Stimulated activated CD4-positive, alpha-beta T cell treated with anti-CD3 and anti-CD28 coated beads, Interleukin-15, amount 100 ng/mL, for 24 hours (primary cell): Measurements from ENCODE around the gene MTA1.
A peak's percentile ranks its signal among the peaks of the same experiment; 100 is the strongest.

Source experiments
- DNase-seq: peaks from one replicate; pipeline ENCODE4 v3.0.0-alpha.2; 2020

The MTA1 gene

GRCh38 chr14:105387530-105387922 lies 32.1 kb upstream of the MTA1 start:
- no peak for DNase-seq

- no peak for DNase-seq
Measured at GRCh38 chr14:105388110-105388951, 31.3 kb upstream of the MTA1 start.

- DNase-seq = no peak
Measured at GRCh38 chr14:105388976-105389375, 30.7 kb upstream of the MTA1 start.

GRCh38 chr14:105389534-105389933 lies 30.1 kb upstream of the MTA1 start:
- no peak for DNase-seq

DNA sequence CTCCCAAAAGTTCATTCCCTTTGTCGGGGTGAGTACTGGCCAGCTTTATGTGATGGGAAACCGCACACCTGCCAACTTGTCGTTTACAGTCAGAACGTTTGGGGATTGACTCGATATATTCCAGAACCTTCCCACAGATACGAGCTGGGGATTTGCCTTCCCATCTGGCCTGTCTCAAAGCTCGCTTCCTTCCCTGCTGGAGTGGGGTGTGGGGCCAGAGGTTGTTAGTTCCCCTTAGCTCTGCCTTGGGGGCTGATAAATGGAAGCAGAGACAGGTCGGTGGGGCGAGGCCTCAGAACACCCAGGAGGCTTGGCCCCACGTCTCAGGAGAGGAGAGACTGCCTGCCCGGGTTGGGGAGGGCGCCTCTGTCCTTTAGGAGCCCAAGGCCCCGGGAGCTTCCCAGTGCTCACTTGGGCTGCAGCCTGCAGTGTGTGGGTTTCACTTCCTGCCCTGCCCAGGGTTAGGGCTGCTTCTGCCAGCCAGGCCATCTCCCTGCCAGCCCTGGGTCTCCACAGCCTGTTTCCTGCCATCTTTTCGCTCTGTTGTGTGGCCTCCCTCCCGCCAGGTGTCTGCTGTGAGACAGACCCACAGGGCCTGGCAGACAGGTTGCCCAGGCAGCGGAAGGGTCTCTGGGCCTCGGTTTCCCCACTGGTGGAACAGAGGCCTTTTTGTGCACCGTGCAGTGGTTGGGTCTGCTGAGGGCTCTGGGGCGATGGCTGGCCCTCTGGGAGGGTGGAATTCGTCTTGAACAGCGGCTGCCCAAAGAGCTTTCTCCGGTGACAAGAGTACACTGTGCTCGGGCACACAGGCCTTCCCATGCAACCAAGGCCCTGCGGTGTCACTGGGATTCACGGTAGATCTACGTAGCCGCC lies 29.4 kb upstream of the MTA1 start:
- DNase-seq = no peak

DNA sequence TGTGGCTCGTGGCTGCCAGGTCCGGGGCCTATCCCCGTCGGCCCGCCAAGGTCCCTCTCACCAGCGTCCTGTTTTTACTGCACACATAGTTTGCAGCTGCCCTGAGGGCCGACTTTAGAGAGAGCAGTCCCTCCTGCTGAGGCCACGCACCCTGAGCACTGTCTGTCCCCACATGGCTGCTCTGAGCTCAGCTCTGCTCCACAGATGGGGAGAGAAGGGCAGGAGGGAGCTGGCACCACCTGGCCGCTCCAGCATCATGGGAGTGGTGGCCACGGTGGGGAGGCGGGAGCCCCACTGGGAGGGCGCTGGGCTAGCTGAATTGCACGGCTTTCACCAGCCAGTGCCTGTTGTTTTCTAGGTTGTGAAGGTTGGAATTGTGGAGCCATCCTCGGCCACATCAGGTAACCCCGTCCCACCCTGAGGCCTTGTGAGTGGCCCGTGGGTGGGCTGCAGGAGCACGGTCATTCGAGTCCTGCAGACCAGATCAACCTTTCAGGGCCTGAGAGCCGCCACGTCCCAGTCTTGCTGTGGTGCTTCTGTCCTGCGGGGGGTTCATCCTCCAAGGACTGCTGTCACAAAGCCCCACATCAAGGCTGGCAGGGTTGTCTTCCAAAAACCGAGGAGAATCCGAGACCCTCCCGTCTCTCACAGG lies 28.7 kb upstream of the MTA1 start:
- DNase-seq = no peak

DNA sequence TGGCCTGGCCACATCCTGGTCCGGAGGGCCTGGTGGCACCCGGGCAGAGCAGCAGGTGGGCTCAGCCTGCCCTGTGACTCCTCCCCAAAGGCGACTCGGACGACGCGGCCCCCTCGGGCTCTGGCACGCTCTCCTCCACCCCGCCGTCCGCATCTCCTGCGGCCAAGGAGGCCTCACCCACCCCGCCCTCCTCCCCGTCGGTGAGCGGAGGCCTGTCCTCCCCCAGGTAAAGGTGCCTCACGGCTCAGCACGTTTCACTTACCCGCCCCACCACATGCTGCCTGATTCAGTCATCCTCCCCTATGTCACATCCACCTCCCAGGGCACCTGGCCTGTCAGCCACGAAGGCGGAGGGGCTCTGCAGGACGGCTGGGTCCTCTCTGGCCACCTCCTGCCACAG lies 28.1 kb upstream of the MTA1 start:
- no peak for DNase-seq

- no peak for DNase-seq
Measured at GRCh38 chr14:105392131-105393090, 27.2 kb upstream of the MTA1 start.

- DNase-seq = no peak
Measured at GRCh38 chr14:105393151-105393550, 26.5 kb upstream of the MTA1 start.

- no peak for DNase-seq
Measured at GRCh38 chr14:105394714-105395537, 24.7 kb upstream of the MTA1 start.

DNA sequence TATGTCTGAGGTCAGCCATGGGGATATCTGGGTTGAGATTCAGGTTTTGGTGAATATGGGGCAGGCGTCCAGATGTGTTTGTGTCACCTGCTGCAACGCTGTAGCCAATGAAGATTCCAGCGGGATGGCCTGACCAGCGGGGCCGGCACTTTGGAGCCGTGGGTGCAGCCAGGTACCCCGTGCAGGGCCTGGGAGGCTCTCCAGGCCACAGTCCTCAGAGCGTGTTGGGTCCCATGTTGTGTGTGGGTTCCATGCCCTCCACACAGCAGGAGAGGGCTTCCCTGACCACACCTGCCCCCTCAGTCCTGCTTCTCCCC lies 24.1 kb upstream of the MTA1 start:
- no peak for DNase-seq

DNA sequence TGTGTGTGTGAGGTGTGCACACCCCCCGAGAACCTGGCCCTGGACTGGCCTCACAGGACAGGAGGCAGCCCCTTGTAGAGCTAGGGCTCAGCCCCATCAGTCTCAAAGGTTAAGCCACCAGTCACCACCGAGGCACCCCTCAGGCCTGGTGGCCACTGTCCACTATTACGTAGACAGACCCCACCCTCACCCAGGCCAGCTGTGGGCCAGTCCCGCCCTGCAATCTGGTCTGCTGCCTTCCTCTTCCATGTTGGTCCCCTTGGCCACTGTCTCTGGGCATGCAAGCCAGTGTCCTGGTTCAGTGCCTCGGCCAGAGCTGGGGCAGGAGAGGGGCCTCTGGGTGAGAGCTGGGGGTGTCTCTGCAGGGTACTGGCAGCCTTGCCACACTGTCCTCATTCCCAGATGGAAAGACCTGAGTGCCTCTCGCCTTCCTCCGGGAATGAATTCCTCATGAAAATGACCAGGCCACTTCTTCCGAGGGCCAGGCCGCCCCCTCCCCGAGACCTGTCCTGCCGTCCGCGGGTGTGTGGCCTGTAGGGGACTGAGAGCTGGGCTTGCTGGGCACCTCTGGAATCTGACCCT lies 22.2 kb upstream of the MTA1 start:
- DNase-seq = no peak

DNA sequence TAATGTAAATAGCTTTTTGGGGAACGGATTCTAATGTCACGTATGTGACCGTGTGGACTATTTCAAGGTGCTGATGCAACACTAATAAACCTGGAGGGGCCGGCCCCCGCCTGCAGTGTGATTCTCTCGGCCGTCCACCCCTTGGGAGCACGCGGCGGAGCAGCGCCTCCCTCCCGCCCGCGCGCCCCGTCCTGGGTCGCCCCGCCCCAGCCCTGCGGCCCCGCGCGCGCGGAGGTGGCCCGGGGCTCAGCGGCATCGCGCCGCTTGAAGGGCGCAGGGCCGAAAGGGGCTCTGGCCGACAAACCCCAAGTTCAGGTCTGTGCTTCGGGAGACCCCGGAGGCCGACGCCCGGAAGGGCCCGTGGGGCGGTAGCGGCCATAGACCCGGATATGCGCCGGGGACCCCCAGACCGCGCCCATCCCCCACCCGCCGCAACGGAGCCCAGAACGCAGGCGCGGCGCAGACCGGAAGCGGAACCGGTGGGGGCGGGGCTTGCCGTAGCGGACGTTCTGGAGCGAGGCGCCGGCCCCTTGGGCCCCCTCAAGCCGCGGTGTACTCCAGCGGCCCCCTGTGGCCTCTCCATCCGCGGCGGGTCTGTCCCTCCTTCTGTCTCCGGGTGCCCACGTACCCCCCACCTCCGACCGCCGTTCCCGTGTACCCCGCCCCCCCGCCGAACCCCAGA lies 21.4 kb upstream of the MTA1 start, which contains the start of gene TEX22:
Gene TEX22 (plus strand): TSS at position 495 of the 682 bp plus-strand sequence. CDS start 803 bp downstream, outside the sequence.
- peak; percentile 95 for DNase-seq

DNA sequence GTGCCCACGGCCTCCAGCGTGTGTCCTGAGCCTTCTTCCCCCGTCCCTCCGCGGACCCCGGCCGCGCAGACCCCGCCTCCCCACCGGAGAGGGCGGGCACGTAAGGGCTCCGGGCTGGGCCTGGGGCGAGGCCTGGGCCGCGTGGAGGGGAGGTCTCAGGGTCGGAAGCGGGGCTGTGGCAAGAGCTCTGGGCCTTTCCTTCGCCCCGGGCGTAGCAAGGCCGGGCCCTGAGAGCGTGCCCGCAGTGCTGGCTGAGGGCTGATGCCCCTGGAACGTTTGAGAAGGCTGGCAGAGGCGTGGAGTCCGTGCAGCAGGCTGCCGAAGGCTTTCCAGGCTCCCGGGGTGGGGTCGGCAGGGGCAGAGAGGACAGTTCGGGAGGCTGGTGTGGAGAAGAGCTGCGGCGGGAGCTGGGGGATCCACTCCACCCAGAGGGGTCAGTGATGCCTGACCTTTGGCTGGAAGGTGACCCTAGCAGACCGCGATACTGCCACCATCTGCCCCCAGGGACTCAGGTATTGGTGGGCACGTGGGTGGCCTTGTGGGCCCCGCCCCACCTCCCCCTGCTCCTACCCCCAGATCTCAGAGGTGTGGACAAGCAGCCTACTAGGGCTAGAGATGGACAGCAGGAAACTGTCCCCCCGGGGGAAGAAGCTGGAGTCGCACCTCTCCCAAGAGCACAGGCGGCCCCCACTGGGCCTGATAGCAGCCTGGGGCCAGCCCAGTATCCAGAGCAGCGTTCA lies 20.7 kb upstream of the MTA1 start:
- peak; percentile 69 for DNase-seq

DNA sequence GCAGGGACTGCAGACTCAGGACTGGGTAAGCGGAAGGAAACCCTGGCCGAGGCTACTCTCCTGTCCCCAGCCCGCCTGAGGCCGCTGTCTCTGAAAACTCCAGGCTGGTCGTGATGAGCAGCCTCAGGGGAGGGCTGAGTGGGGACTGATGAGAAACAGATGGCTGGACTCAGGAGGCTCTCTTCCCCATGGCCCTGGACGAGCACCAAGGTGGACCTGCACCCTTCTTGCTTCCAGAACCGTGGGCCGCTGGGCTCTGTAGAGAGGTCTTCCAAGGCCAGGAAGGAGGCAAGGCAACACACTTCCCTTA lies 20.2 kb upstream of the MTA1 start:
- DNase-seq = no peak

DNA sequence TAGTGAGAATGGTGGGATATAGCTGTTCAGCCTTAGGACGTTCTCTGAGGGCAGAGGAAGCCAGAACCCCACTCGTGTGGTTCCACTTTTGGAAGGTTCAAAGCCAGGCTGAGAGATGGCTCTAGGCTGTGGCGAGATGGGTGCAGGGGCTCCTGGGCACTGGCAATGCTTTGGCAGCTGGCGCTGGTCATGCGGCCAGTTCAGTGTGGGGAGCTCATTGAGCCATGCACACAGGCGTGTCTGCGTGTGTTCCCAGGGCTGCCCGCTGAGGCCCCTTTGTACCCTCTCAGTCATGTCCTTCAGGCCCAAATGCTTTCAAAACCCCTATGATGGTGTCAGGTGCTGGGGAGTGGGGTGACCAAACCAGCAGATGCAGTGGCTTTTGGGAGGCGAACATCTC lies 19.6 kb upstream of the MTA1 start:
- DNase-seq = no peak

DNA sequence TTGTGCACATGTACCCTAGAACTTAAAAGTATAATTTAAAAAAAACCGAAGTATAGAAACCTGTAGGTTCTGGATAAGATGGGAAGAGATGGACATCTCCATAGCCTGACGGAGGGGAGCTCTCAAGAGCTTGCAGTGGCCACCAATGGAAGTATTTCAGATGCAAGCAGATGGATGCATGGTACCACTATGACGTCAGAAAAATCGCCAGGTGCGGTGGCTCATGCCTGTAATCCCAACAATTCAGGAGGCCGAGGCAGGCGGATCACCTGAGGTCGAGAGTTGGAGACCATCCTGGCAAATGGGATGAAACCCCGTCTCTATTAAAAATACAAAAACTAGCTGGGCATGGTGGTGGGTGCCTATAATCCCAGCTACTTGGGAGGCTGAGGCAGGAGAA lies 17.9 kb upstream of the MTA1 start:
- no peak for DNase-seq

- DNase-seq = no peak
Measured at GRCh38 chr14:105408592-105408991, 11.0 kb upstream of the MTA1 start.

DNA sequence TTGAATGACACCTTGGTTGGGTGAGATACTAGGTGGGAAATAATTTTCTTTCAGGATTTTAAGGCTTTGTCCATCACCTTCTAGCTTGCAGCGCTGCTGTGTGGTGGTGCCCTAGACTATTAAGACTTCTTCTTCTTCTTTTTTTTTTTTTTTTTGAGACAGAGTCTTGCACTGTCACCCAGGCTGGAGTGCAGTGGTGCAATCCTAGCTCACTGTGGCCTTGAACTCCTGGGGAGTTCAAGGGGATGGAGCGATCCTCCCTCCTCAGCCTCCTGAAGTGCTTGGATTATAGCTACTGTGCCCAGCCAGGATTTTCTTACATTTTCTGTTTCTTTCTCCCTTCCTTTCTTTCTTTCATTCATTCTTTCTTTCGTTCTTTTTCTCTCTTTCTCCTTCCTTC lies 10.3 kb upstream of the MTA1 start:
- no peak for DNase-seq

DNA sequence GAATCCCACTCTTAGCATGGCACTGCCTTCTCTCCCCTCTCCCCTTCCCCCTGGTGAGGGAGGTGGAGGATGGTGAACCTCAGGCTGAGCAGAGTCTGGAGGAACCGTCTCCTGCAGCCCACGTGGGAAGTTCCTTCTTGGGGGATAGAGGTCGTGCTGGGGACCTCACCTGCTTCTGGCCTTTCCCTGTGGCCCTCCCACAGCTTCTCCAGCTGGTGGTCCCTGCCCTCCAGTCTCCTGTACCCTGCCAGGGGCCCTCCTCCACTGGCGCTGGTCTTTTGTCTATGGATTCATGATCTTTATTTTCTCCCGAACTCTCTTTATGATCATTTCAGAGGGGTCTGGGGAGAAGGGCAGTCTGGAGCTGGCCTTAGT lies 9.0 kb upstream of the MTA1 start:
- DNase-seq = no peak
